ENCODE data around the gene DAPK1. TPM values are rescaled to one million over a fixed set of nuclear protein-coding genes. Genes with fewer than 3 reads are reported as not detected.

Gene DAPK1
- total RNA-seq, 1 experiment from 2014 or later = 19.7 TPM

DNA sequence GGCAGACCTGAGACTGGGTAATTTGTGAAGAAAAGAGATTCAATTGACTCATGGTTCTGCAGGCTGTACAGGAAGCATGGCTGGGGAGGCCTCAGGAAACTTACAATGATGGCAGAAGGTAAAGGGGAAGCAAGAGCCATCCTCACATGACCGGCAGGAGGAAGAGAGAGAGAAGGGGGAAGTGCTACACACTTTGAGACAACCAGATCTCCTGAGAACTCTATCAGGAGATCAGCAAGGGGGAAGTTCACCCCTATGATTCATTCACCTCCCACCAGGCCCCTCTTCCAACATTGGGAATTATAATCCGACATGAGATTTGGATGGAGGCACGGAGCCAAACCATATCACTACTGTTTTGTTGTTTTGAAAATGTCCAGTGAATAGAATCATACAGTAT, 110.2 kb downstream of the DAPK1 start:
- no peak overlapping the region for H3K4me3 Mint-ChIP-seq (ENCODE audit: unreplicated experiment)
- H3K27me3 Mint-ChIP-seq (ENCODE audit: insufficient read depth, unreplicated experiment) = no peaks in the 10 kb centered on the region
- no peaks in the 10 kb centered on the region for H3K36me3 Mint-ChIP-seq (ENCODE audit: insufficient read depth, unreplicated experiment)
- TF ChIP-seq, protein P1, sequence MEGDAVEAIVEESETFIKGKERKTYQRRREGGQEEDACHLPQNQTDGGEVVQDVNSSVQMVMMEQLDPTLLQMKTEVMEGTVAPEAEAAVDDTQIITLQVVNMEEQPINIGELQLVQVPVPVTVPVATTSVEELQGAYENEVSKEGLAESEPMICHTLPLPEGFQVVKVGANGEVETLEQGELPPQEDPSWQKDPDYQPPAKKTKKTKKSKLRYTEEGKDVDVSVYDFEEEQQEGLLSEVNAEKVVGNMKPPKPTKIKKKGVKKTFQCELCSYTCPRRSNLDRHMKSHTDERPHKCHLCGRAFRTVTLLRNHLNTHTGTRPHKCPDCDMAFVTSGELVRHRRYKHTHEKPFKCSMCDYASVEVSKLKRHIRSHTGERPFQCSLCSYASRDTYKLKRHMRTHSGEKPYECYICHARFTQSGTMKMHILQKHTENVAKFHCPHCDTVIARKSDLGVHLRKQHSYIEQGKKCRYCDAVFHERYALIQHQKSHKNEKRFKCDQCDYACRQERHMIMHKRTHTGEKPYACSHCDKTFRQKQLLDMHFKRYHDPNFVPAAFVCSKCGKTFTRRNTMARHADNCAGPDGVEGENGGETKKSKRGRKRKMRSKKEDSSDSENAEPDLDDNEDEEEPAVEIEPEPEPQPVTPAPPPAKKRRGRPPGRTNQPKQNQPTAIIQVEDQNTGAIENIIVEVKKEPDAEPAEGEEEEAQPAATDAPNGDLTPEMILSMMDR (IDR thresholded peaks at IDR 0.05; ENCODE audit: unreplicated experiment) = no peak
- intact Hi-C loops (cut with micrococcal nuclease) = no loop called here
- H3K4me1 Mint-ChIP-seq (ENCODE audit: insufficient read depth, unreplicated experiment) = peaks cover 17% of the 10 kb centered on the region
- BruUV-seq (replicated peaks) = no TSS peak
- ChIA-PET POLR2A (no interaction called here), CTCF (no interaction called here)
- no peaks in the 10 kb centered on the region for H3K9me3 Mint-ChIP-seq (ENCODE audit: unreplicated experiment)
- H3K27ac Mint-ChIP-seq (ENCODE audit: low read depth, unreplicated experiment) = peak overlapping the region; percentile 62
- no peak for DNase-seq (ENCODE audit: unreplicated experiment)

DNA sequence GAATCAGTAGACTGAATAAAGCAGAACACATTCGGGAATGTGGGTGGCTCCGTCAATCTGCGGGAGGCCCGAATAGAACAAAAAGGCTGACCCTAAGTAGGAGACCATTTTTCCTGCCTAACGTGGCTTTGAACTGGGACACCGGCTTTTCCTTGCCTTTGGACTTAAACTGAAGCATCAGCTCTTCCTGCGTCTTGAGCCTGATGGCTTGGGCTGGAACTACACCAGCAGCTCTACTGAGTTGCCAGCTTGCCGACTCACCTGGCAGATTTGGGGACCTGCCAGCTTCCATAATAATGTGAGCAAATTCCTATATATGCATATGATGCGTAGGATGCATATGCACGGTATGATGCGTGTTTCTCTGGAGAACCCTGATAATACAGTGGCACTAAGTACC, 111.3 kb downstream of the DAPK1 start:
- TF ChIP-seq, protein P1 (IDR thresholded peaks at IDR 0.05; ENCODE audit: unreplicated experiment) = no peak
- CTCF ChIA-PET = no interaction called here
- H3K9me3 Mint-ChIP-seq (ENCODE audit: unreplicated experiment) = no peaks in the 10 kb centered on the region
- BruUV-seq (replicated peaks) = no TSS peak
- H3K27ac Mint-ChIP-seq (ENCODE audit: low read depth, unreplicated experiment) = no peak overlapping the region
- no peak overlapping the region for H3K4me3 Mint-ChIP-seq (ENCODE audit: unreplicated experiment)
- H3K4me1 Mint-ChIP-seq (ENCODE audit: insufficient read depth, unreplicated experiment) = peaks cover 22% of the 10 kb centered on the region
- H3K36me3 Mint-ChIP-seq (ENCODE audit: insufficient read depth, unreplicated experiment) = no peaks in the 10 kb centered on the region
- intact Hi-C loops (cut with micrococcal nuclease) = no loop called here
- POLR2A ChIA-PET = interaction anchor here (0.7 kb wide), 1 partner anchor 18 kb away, joined by 3 read pairs; no protein-coding TSS in a partner anchor
- no peaks in the 10 kb centered on the region for H3K27me3 Mint-ChIP-seq (ENCODE audit: insufficient read depth, unreplicated experiment)
- DNase-seq (ENCODE audit: unreplicated experiment) = no peak

DNA sequence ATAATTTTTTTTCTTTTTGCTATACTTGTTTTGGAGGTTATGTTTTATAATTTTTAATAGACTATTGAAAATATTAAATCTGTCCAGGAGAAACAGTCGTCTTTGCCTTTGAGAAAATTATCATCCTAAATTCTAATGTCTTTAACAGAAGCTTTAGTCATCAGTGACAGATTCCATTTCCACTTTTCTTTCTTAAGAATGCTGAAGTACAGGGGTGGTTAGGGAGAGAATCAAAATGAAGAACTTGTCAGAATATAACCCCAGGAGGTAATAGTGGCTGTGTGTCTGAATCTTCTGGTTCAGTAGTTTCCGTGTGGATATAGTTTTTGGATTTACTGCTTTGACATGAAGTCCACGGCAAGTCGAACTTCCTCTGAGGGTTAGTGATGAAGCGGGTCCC, 111.8 kb downstream of the DAPK1 start:
- TF ChIP-seq, protein P1 (IDR thresholded peaks at IDR 0.05; ENCODE audit: unreplicated experiment) = no peak
- H3K4me3 Mint-ChIP-seq (ENCODE audit: unreplicated experiment) = no peak overlapping the region
- no peak for DNase-seq (ENCODE audit: unreplicated experiment)
- BruUV-seq (replicated peaks) = no TSS peak
- H3K4me1 Mint-ChIP-seq (ENCODE audit: insufficient read depth, unreplicated experiment) = peaks cover 22% of the 10 kb centered on the region
- intact Hi-C loops (cut with micrococcal nuclease) = no loop called here
- CTCF ChIA-PET = interaction anchor here (0.6 kb wide), 1 partner anchor 802 kb away, joined by 3 read pairs; no protein-coding TSS in a partner anchor
- H3K27me3 Mint-ChIP-seq (ENCODE audit: insufficient read depth, unreplicated experiment) = no peaks in the 10 kb centered on the region
- H3K36me3 Mint-ChIP-seq (ENCODE audit: insufficient read depth, unreplicated experiment) = no peaks in the 10 kb centered on the region
- POLR2A ChIA-PET = interaction anchor here (0.6 to 1.2 kb wide), 3 partner anchors 10 to 56 kb away, joined by 3 to 5 read pairs (median 3); no protein-coding TSS in a partner anchor
- no peaks in the 10 kb centered on the region for H3K9me3 Mint-ChIP-seq (ENCODE audit: unreplicated experiment)
- H3K27ac Mint-ChIP-seq (ENCODE audit: low read depth, unreplicated experiment) = no peak overlapping the region

DNA sequence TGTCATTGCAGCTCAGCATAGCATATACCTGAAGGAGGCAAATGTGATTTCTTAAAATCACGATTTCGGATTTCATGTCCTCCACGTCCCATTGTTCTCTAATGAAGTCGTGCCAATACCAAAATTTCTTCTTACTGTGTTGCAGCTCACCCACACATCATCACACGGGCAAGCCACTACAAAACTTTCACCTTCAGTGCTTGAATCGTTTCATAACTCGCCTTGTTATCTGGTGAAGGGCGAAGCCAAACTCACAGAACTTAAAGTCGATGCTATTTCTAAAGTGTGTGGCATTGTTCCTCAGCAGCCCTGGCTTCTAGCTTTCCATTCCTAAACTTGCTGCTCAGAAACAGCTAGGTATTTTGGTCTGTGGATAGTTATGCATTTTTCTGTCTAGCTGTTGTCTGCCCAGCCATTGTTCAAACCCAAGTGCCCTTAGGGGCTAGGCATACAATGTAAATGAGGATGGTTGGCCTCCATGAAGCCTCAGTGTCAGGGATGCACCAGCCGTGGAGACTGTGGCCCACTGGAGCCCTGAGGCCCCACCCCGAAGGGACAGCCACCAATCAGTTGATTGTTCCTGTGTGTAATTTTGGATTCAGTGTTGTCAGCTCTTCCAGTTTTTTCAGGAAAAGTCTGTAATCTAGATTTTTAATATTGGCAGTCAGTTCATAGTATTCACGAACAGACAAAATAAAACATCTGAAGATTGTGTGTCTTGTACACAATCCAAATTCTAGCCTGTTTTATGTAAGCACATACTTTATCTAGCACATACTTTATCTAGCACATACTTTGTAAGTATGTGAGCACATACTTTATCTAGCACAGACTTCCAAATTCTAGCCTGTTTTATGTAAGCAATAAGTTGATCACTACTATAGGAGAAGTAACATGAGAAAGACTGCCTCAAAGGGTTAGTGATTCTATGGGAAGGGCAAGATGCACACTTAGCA, 112.8 kb downstream of the DAPK1 start:
- DNase-seq (ENCODE audit: unreplicated experiment) = no peak
- POLR2A ChIA-PET = interaction anchor here (0.6 to 1.2 kb wide), 2 partner anchors 11 to 57 kb away, joined by 3 to 5 read pairs; no protein-coding TSS in a partner anchor
- Mint-ChIP-seq H3K36me3 (ENCODE audit: insufficient read depth, unreplicated experiment) (no peaks in the 10 kb centered on the region), H3K27ac (ENCODE audit: low read depth, unreplicated experiment) (no peak overlapping the region), H3K4me1 (ENCODE audit: insufficient read depth, unreplicated experiment) (peaks cover 31% of the 10 kb centered on the region), H3K27me3 (ENCODE audit: insufficient read depth, unreplicated experiment) (no peaks in the 10 kb centered on the region), H3K4me3 (ENCODE audit: unreplicated experiment) (no peak overlapping the region), H3K9me3 (ENCODE audit: unreplicated experiment) (no peaks in the 10 kb centered on the region)
- TF ChIP-seq, protein P1 (IDR thresholded peaks at IDR 0.05; ENCODE audit: unreplicated experiment) = no peak
- CTCF ChIA-PET = interaction anchor here (0.6 kb wide), 1 partner anchor 802 kb away, joined by 3 read pairs; no protein-coding TSS in a partner anchor
- no TSS peak for BruUV-seq (replicated peaks)
- intact Hi-C loops (cut with micrococcal nuclease) = no loop called here

All from MCF 10A (cell line).